Karpas-422 (cell line): ENCODE measurements around the gene PALM. TPM values are rescaled to one million over a fixed set of nuclear protein-coding genes. Genes with fewer than 3 reads are reported as not detected.
A peak's percentile ranks its signal among the peaks of the same experiment; 100 is the strongest.

Experiments used
- DNase-seq: peaks from one replicate; pipeline ENCODE4 v3.0.0-alpha.2; 2015
- H2AFZ ChIP-seq: fragments of 200-600 bp; sonication (generic); 2 replicates; pipeline ENCODE4 v1.6.1; 2014; ENCODE audit warnings: antibody characterized with exemption, low read length, mixed read lengths
- H3K27ac ChIP-seq: fragments of 200-600 bp; sonication (generic); 2 replicates; pipeline ENCODE4 v1.5.1; 2014; ENCODE audit warnings: mild to moderate bottlenecking, low read length, moderate library complexity
- H3K27me3 ChIP-seq: fragments of 200-600 bp; sonication (generic); 2 replicates; pipeline ENCODE4 v1.6.1; 2014; ENCODE audit warnings: low read length, mixed read lengths
- H3K36me3 ChIP-seq: fragments of 200-600 bp; sonication (generic); 2 replicates; pipeline ENCODE4 v1.6.1; 2014; ENCODE audit warnings: low read length, mixed read lengths; ENCODE audit not compliant: insufficient read depth
- H3K4me1 ChIP-seq: fragments of 200-600 bp; sonication (generic); 2 replicates; pipeline ENCODE4 v1.6.1; 2014; ENCODE audit warnings: mild to moderate bottlenecking, low read length, mixed read lengths
- H3K4me2 ChIP-seq: fragments of 200-600 bp; sonication (generic); 2 replicates; pipeline ENCODE4 v1.6.1; 2014; ENCODE audit warnings: low read length, low read depth, mild to moderate bottlenecking; ENCODE audit not compliant: poor library complexity, severe bottlenecking
- H3K4me3 ChIP-seq: fragments of 200-600 bp; sonication (generic); 2 replicates; pipeline ENCODE4 v1.5.1; 2014; ENCODE audit warnings: mild to moderate bottlenecking, antibody characterized with exemption, low read length, mixed read lengths
- H3K79me2 ChIP-seq: fragments of 200-600 bp; sonication (generic); 2 replicates; pipeline ENCODE4 v1.6.1; 2014; ENCODE audit warnings: mild to moderate bottlenecking, low read length, mixed read lengths
- H3K9ac ChIP-seq: fragments of 200-600 bp; sonication (generic); 2 replicates; pipeline ENCODE4 v1.6.0; 2014; ENCODE audit warnings: low read length
- H3K9me2 ChIP-seq: fragments of 200-600 bp; sonication (generic), shearing (Covaris generic); replicated peaks from 2 replicates; pipeline ENCODE4 v1.6.0; 2014; ENCODE audit warnings: mild to moderate bottlenecking, low read length, moderate library complexity; ENCODE audit not compliant: insufficient read depth
- H3K9me3 ChIP-seq: fragments of 300-700, 200-600 bp; sonication (generic); 2 replicates; pipeline ENCODE4 v1.6.1; 2014; ENCODE audit warnings: low read length, mixed read lengths
- H4K20me1 ChIP-seq: fragments of 200-600 bp; sonication (generic); 2 replicates; pipeline ENCODE4 v1.6.1; 2014; ENCODE audit warnings: mild to moderate bottlenecking, antibody characterized with exemption, low read length, low read depth; ENCODE audit not compliant: insufficient read depth
- total RNA-seq: library from RNA; depleted of rRNA; stranded (reverse); fragments of >200 nt; shearing (Covaris generic); gene quantifications from 2 replicates; pipeline ENCODE4 v1.2.3, GENCODE V29; 2014; ENCODE audit warnings: low replicate concordance

The PALM gene
- total RNA-seq, 1 experiment from 2014 or later, result 3.5 TPM

- peaks cover 9% of the 10 kb centered on the region for H3K4me1 ChIP-seq
- H2AFZ ChIP-seq, result no peak overlapping the region
- no peaks in the 10 kb centered on the region for H3K27me3 ChIP-seq
- no peaks in the 10 kb centered on the region for H3K9me3 ChIP-seq
- H3K4me3 ChIP-seq, result no peak overlapping the region
- H3K36me3 ChIP-seq, result no peaks in the 10 kb centered on the region
- no peak for DNase-seq
- peaks cover 14% of the 10 kb centered on the region; the same call in 1 of the 2 replicates for H4K20me1 ChIP-seq
- no peak overlapping the region for H3K4me2 ChIP-seq
- no peaks in the 10 kb centered on the region for H3K9me2 ChIP-seq
- no peak overlapping the region for H3K9ac ChIP-seq
- no peak overlapping the region for H3K27ac ChIP-seq
- H3K79me2 ChIP-seq, result no peaks in the 10 kb centered on the region
These were observed 31.5 kb upstream of the PALM start for GRCh38 chr19:677201-677600.

- DNase-seq, result peak; percentile 67
- peaks cover 9% of the 10 kb centered on the region for H3K4me1 ChIP-seq
These were observed 30.9 kb upstream of the PALM start for GRCh38 chr19:677601-678436.

GRCh38 chr19:678791-679388 is 29.8 kb upstream of the PALM start:
- no peaks in the 10 kb centered on the region for H3K79me2 ChIP-seq
- H3K4me3 ChIP-seq, result peak overlapping the region; percentile 89
- no peak overlapping the region for H3K27ac ChIP-seq
- no peak overlapping the region for H2AFZ ChIP-seq
- H3K36me3 ChIP-seq, result no peaks in the 10 kb centered on the region
- H3K4me1 ChIP-seq, result peaks cover 9% of the 10 kb centered on the region
- no peaks in the 10 kb centered on the region for H3K27me3 ChIP-seq
- no peaks in the 10 kb centered on the region for H3K9me3 ChIP-seq
- H3K4me2 ChIP-seq, result peak overlapping the region; percentile 83
- peak overlapping the region; percentile 97 for H3K9ac ChIP-seq
- DNase-seq, result no peak
- peaks cover 14% of the 10 kb centered on the region; the same call in 1 of the 2 replicates for H4K20me1 ChIP-seq
- no peaks in the 10 kb centered on the region for H3K9me2 ChIP-seq

More at GRCh38 chr19:677601-678436, 30.9 kb upstream of the PALM start:
- no peaks in the 10 kb centered on the region for H3K79me2 ChIP-seq
- no peak overlapping the region for H3K4me2 ChIP-seq
- H2AFZ ChIP-seq, result no peak overlapping the region
- H3K27ac ChIP-seq, result no peak overlapping the region
- H3K9me2 ChIP-seq, result no peaks in the 10 kb centered on the region
- H3K9me3 ChIP-seq, result no peaks in the 10 kb centered on the region
- H4K20me1 ChIP-seq, result peaks cover 14% of the 10 kb centered on the region; the same call in 1 of the 2 replicates
- H3K27me3 ChIP-seq, result no peaks in the 10 kb centered on the region
- H3K36me3 ChIP-seq, result no peaks in the 10 kb centered on the region
- H3K4me3 ChIP-seq, result no peak overlapping the region
- H3K9ac ChIP-seq, result no peak overlapping the region

- Histone ChIP-seq H3K4me2 (peak overlapping the region; percentile 83), H2AFZ (peak overlapping the region; percentile 86; the same call in 1 of the 2 replicates), H3K9me2 (no peaks in the 10 kb centered on the region), H3K9me3 (no peaks in the 10 kb centered on the region), H3K36me3 (no peaks in the 10 kb centered on the region), H3K9ac (peak overlapping the region; percentile 97), H3K79me2 (no peaks in the 10 kb centered on the region), H3K4me1 (peaks cover 9% of the 10 kb centered on the region), H3K27ac (peak overlapping the region; percentile 62), H3K27me3 (no peaks in the 10 kb centered on the region), H3K4me3 (peak overlapping the region; percentile 89), H4K20me1 (peaks cover 14% of the 10 kb centered on the region; the same call in 1 of the 2 replicates)
- peak; percentile 74 for DNase-seq
These were observed 29.1 kb upstream of the PALM start for GRCh38 chr19:679418-680286.

GRCh38 chr19:680287-681028 is 28.3 kb upstream of the PALM start:
- H3K79me2 ChIP-seq, result no peaks in the 10 kb centered on the region
- H3K27me3 ChIP-seq, result no peaks in the 10 kb centered on the region
- peak overlapping the region; percentile 97 for H3K9ac ChIP-seq
- H3K4me3 ChIP-seq, result peak overlapping the region; percentile 89
- H3K9me3 ChIP-seq, result no peaks in the 10 kb centered on the region
- H3K4me1 ChIP-seq, result peaks cover 9% of the 10 kb centered on the region
- H4K20me1 ChIP-seq, result peaks cover 10% of the 10 kb centered on the region; the same call in 1 of the 2 replicates
- peak overlapping the region; percentile 83 for H3K4me2 ChIP-seq
- no peaks in the 10 kb centered on the region for H3K36me3 ChIP-seq
- peak overlapping the region; percentile 62 for H3K27ac ChIP-seq
- peak overlapping the region; percentile 98; the same call in 1 of the 2 replicates for H2AFZ ChIP-seq
- DNase-seq, result peak; percentile 100
- H3K9me2 ChIP-seq, result no peaks in the 10 kb centered on the region

- Histone ChIP-seq H3K27ac (no peak overlapping the region), H4K20me1 (peaks cover 10% of the 10 kb centered on the region; the same call in 1 of the 2 replicates), H3K27me3 (no peaks in the 10 kb centered on the region), H3K4me3 (no peak overlapping the region; the same call in 1 of the 2 replicates), H3K4me1 (peaks cover 9% of the 10 kb centered on the region), H3K9ac (no peak overlapping the region), H3K9me2 (no peaks in the 10 kb centered on the region), H3K4me2 (peak overlapping the region; percentile 83), H3K9me3 (no peaks in the 10 kb centered on the region), H2AFZ (no peak overlapping the region), H3K36me3 (no peaks in the 10 kb centered on the region), H3K79me2 (no peaks in the 10 kb centered on the region)
- no peak for DNase-seq
These were observed 27.4 kb upstream of the PALM start for GRCh38 chr19:681029-682019.
